Lung (tissue), 12 donors: Measurements from ENCODE around the gene PDCD1. TPM values are rescaled to one million over a fixed set of nuclear protein-coding genes. Genes with fewer than 3 reads are reported as not detected.

Experiments
- ATAC-seq: fragments of 200-7000 bp; cut with Tn5 transposase; one replicate; pipeline ENCODE4 v1.9.1; 2020; ENCODE audit warnings: moderate number of reproducible peaks; ENCODE audit not compliant: insufficient read depth, low FRiP score
- DNase-seq, 3 donors: peaks; one replicate each; pipeline ENCODE4 v3.0.0-alpha.2; 2013 to 2017
- H3K27ac ChIP-seq, 2 donors: one replicate each; pipeline ENCODE4 v1.5.1; 2013; ENCODE audit warnings: mild to moderate bottlenecking in 2 of 2, moderate library complexity in 2 of 2, control low read depth in 1 of 2, inconsistent platforms in 1 of 2, low read depth in 1 of 2, low read length in 1 of 2
- H3K27me3 ChIP-seq, 3 donors: one replicate each; pipeline ENCODE4 v1.5.1; 2013; ENCODE audit warnings: low read length in 2 of 3; ENCODE audit not compliant: control insufficient read depth in 3 of 3, insufficient read depth in 3 of 3
- H3K36me3 ChIP-seq, 4 donors: one replicate each; pipeline ENCODE4 v1.5.1; 2013; ENCODE audit warnings: low read length in 4 of 4, mild to moderate bottlenecking in 1 of 4, moderate library complexity in 1 of 4; ENCODE audit not compliant: control insufficient read depth in 4 of 4, insufficient read depth in 4 of 4
- H3K4me1 ChIP-seq, 5 donors: one replicate each; pipeline ENCODE4 v1.5.1; 2013; ENCODE audit warnings: low read length in 5 of 5, mild to moderate bottlenecking in 2 of 5, moderate library complexity in 1 of 5; ENCODE audit not compliant: control insufficient read depth in 5 of 5, insufficient read depth in 5 of 5
- H3K4me3 ChIP-seq: one replicate; pipeline ENCODE4 v1.5.1; 2013; ENCODE audit warnings: mild to moderate bottlenecking, control low read depth, moderate library complexity
- H3K9ac ChIP-seq, 2 donors: one replicate each; pipeline ENCODE4 v1.5.1; 2013; ENCODE audit warnings: low read length in 2 of 2, control low read depth in 1 of 2; ENCODE audit not compliant: insufficient read depth in 1 of 2
- H3K9me3 ChIP-seq, 4 donors: one replicate each; pipeline ENCODE4 v1.5.1; 2013; ENCODE audit warnings: low read length in 3 of 4, mild to moderate bottlenecking in 1 of 4, moderate library complexity in 1 of 4; ENCODE audit not compliant: control insufficient read depth in 4 of 4, insufficient read depth in 3 of 4
- WGBS, 2 donors: extraction: QIAGEN DNeasy Blood & Tissue Kit; methylation state at CpG; one replicate each; pipeline ENCODE4 v1.1.7; 2013; 5-methylcytosine and 5-hydroxymethylcytosine counted together
- polyA plus RNA-seq, 2 donors: library from polyadenylated mRNA; stranded (reverse); fragments of 200-250 nt; gene quantifications; one replicate each; pipeline ENCODE4 v1.2.1, GENCODE V29; 2013
- total RNA-seq, 2 donors: library from RNA; depleted of rRNA in 1 of 2; stranded (reverse); fragments of >200 nt in 1 of 2; gene quantifications; one replicate each; pipeline ENCODE4 v1.2.1, GENCODE V29; 2014 to 2021
- TF ChIP-seq, protein P1 (sequence below): IDR thresholded peaks from 2 replicates; pipeline ENCODE4 v1.5.1; 2012; ENCODE audit warnings: mild to moderate bottlenecking; ENCODE audit errors: control extremely low read depth, extremely low read depth
- donor health status: control.
- donor health status: control.
- donor health status: Bipolar disorder and iron deficiency.
- donor health status: healthy.
- donor health status: DM: yes; HTN: yes; CAD: no.

PDCD1 gene
- total and polyA plus RNA-seq, 4 donors, result 0.59 to 0.97 (median 0.81) TPM

DNA sequence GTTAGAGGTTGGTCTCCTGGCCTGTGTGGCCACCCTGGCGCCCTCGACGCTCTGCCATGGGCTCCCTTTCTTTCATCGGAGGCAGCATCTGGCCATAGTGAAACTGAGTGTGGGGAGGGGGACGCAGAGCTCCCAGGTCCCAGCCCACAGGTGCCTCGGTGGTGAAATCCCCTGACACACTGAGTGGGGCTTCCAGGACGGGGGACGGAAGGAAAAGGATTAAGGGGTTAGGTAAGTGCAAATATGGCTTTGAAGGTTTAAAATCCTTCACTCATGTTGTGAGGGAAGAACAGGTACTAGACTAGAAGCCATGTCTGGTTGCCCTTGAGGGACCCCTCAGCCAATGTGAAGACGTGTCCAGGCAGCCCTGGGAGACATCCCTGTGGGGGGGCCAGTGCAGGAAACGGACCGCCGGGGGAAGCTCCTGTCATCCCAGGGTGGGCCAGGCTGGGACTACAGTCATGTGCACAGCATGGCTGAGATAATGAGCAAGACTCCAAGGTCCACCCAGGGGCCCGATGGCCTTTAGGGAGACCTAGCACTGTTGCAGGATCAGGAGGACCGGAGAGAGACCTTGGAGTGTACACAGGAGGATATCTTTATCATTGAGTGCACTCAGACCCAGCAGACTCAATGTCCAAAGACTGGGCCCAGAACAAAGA, 47.2 kb upstream of the PDCD1 start:
- H3K9ac ChIP-seq, result no peak overlapping the region
- TF ChIP-seq, protein P1, sequence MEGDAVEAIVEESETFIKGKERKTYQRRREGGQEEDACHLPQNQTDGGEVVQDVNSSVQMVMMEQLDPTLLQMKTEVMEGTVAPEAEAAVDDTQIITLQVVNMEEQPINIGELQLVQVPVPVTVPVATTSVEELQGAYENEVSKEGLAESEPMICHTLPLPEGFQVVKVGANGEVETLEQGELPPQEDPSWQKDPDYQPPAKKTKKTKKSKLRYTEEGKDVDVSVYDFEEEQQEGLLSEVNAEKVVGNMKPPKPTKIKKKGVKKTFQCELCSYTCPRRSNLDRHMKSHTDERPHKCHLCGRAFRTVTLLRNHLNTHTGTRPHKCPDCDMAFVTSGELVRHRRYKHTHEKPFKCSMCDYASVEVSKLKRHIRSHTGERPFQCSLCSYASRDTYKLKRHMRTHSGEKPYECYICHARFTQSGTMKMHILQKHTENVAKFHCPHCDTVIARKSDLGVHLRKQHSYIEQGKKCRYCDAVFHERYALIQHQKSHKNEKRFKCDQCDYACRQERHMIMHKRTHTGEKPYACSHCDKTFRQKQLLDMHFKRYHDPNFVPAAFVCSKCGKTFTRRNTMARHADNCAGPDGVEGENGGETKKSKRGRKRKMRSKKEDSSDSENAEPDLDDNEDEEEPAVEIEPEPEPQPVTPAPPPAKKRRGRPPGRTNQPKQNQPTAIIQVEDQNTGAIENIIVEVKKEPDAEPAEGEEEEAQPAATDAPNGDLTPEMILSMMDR, result no peak
- no peak overlapping the region for H3K4me3 ChIP-seq
- peaks cover 0 to 2% (median 0%) of the 10 kb centered on the region in 4 donors for H3K36me3 ChIP-seq
- WGBS, 2 donors, result 89 to 94% methylated on average over 14 of the region's 14 CpGs
- DNase-seq (no peak), ATAC-seq (no peak)
- H3K9me3 ChIP-seq, result no peaks in the 10 kb centered on the region
- peaks cover 0 to 15% (median 5%) of the 10 kb centered on the region in 5 donors for H3K4me1 ChIP-seq
- H3K27me3 ChIP-seq, result peaks cover 0 to 2% (median 0%) of the 10 kb centered on the region in 3 donors
- no peak overlapping the region for H3K27ac ChIP-seq

DNA sequence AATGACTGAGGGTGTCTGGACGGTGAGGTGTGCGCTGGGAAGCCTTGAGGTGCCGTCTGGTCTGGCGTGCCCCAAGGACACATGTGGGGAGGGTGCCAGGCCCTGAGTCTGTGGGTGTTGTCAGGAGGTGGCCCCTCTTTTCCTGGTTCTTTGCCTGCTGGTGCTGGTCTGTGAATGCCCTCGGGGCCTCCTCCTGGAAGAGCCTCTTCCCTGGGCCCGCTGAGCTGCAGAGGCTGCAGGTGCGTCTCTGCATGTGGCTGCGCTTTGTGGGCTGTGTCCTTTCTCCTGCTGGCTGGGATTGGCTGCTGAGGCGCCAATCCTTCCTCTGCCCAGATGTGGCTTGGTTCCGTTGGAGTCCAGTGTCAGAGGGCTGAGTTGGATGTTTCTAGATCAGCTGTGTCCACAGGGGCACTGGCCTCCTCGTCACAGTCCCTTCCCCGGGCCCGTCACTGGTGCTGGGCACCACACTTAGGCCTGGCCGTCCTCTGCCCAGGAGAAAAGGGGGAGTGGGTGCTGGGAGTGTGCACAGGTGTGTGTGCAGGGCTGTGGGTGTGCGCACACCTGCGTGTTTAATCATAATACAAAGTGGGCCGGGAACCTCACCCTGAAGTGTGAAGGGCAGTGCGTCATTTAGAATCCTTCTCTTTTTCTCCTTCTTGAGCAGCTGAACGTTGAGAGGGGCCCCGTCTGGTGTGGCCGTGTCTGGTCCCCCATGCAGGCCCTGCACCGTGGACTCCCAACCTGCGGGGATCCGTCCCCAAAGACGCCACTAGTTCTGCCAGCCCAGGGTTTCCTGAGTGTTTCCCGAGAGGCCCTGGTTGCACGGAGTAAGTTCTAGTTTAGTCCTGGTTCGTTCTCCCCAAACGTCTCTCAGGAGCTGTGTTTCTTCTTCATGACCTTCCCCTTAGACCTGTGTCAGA, 46.4 kb upstream of the PDCD1 start:
- TF ChIP-seq, protein P1, result no peak
- H3K4me1 ChIP-seq, result peaks cover 0 to 23% (median 7%) of the 10 kb centered on the region in 5 donors
- H3K36me3 ChIP-seq, result no peaks in the 10 kb centered on the region
- peaks cover 0 to 4% (median 0%) of the 10 kb centered on the region in 3 donors for H3K27me3 ChIP-seq
- ATAC-seq, result no peak
- WGBS, 2 donors, result 91 to 95% methylated on average over 29 of the region's 29 CpGs
- no peak overlapping the region for H3K9ac ChIP-seq
- no peak overlapping the region for H3K27ac ChIP-seq
- no peak overlapping the region for H3K4me3 ChIP-seq
- H3K9me3 ChIP-seq, result no peaks in the 10 kb centered on the region
- no peak for DNase-seq

DNA sequence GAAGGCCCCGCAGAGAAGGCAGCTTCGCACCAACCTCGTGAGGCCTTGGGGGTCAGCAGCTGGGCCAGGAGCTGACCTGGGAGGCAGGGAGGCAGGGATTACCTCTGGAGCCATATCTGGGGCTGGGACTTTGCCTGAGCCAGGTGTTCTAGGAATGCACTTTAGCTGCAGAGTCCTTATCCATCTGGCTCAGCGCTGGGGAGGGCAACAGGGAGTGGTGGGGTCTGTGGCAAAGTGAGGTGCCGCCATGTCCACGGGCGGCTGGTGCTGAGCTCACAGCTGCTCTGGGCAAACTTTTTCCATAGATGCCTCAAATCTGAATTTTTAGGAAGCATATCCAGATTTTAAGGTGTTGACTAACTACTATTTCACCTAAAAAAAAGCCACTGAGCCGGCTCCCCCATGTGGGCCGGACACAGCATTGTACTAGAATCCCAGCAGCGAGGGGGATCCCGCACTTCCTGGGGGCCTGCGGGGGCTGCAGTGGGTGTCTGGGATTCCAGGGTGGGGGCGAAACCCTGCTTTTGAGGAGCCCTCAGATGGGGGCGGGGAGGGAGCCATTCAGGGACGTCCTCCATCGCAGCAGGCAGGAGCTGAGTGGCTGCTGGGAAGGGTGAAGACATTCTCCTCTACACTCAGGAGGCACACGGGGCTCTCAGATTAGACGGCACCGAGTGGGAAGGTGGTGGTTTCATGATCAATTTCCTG, 45.5 kb upstream of the PDCD1 start:
- Histone ChIP-seq H3K4me1 (peaks cover 0 to 28% (median 7%) of the 10 kb centered on the region in 5 donors), H3K27ac (no peak overlapping the region), H3K9me3 (no peaks in the 10 kb centered on the region), H3K9ac (no peak overlapping the region), H3K27me3 (peaks cover 0 to 4% (median 0%) of the 10 kb centered on the region in 3 donors), H3K4me3 (no peak overlapping the region), H3K36me3 (no peaks in the 10 kb centered on the region)
- TF ChIP-seq, protein P1, result no peak
- 90 to 91% methylated on average over 19 of the region's 19 CpGs for WGBS, 2 donors
- DNase-seq, result no peak
- no peak for ATAC-seq
